GM12878 (cell line): ENCODE measurements around the gene PTPRF. TPM values are rescaled to one million over a fixed set of nuclear protein-coding genes. Genes with fewer than 3 reads are reported as not detected.

Experiments
- ATAC-seq: fragments of 200-7000 bp; cut with Tn5 transposase; 3 replicates; pipeline ENCODE4 v1.9.1; 2020; ENCODE audit warnings: mild to moderate bottlenecking, moderate library complexity
- BruUV-seq: library from RNA; stranded (reverse); fragments of 400-500 nt; replicated peaks from 2 replicates; lab custom pipeline; 2021; lab: Mats Ljungman, UMichigan
- CTCF ChIA-PET: fragments of 300-600 bp; sonication (Branson Sonifier 250); formaldehyde crosslinking; extraction: SDS; loops from one replicate; lab custom pipeline; 2021; ENCODE audit warnings: inconsistent platforms; lab: Yijun Ruan, JAX
- POLR2A ChIA-PET: fragments of 350-600 bp; formaldehyde crosslinking; extraction: SDS; loops from one replicate; lab custom pipeline; 2021; ENCODE audit warnings: inconsistent platforms; lab: Charles Lee
- RAD21 ChIA-PET: fragments of 300-600 bp; sonication (Branson Sonifier 250); formaldehyde crosslinking; loops from one replicate; lab custom pipeline; 2023; ENCODE audit warnings: antibody characterized with exemption; ENCODE audit not compliant: unreplicated experiment; lab: Charles Lee
- SMC1A ChIA-PET: fragments of 300-600 bp; sonication (Branson Sonifier 250); formaldehyde crosslinking; loops from one replicate; lab custom pipeline; 2023; ENCODE audit not compliant: unreplicated experiment, uncharacterized antibody; lab: Charles Lee
- DNase-seq: peaks from one replicate; pipeline ENCODE4 v3.0.0-alpha.2; 2011; ENCODE audit warnings: low read depth, low spot score
- FAIRE-seq: peaks from 3 replicates; lab custom pipeline; 2011; peaks lifted over from hg19 to GRCh38; lab: Jason Lieb, UNC
- H2AFZ ChIP-seq: 2 replicates; pipeline ENCODE4 v1.6.0; 2011; ENCODE audit warnings: low read depth, low read length, control low read depth; ENCODE audit not compliant: control insufficient read depth
- H3K27ac ChIP-seq: 2 replicates; pipeline ENCODE4 v1.5.1; 2011; ENCODE audit warnings: control low read depth; ENCODE audit not compliant: control insufficient read depth, insufficient read depth
- H3K27me3 ChIP-seq, 2 experiments: replicated peaks in 1 of 2; 2 replicates each; pipeline versions ENCODE4 v1.6.0 to v1.6.1; 2011; ENCODE audit warnings: low read length in 1 of 2; ENCODE audit not compliant: control insufficient read depth in 2 of 2, insufficient read depth in 2 of 2
- H3K36me3 ChIP-seq, 2 experiments: 2 replicates each; pipeline ENCODE4 v1.5.1; 2011; ENCODE audit warnings: low read length in 1 of 2; ENCODE audit not compliant: control insufficient read depth in 2 of 2, insufficient read depth in 2 of 2
- H3K4me1 ChIP-seq: 2 replicates; pipeline ENCODE4 v1.6.1; 2011; ENCODE audit warnings: mild to moderate bottlenecking, low read length, moderate library complexity, mixed read lengths; ENCODE audit not compliant: control insufficient read depth, insufficient read depth
- H3K4me2 ChIP-seq: 2 replicates; pipeline ENCODE4 v1.6.0; 2011; ENCODE audit warnings: control low read depth; ENCODE audit not compliant: control insufficient read depth, insufficient read depth
- H3K4me3 ChIP-seq: fragments of 200-600 bp; sonication (generic); 2 replicates; pipeline ENCODE4 v1.5.1; 2016
- H3K79me2 ChIP-seq: 2 replicates; pipeline ENCODE4 v1.6.0; 2011; ENCODE audit warnings: low read length; ENCODE audit not compliant: control insufficient read depth, insufficient read depth
- H3K9ac ChIP-seq: 2 replicates; pipeline ENCODE4 v1.8.0; 2011; ENCODE audit warnings: low read length, control low read depth, mixed read lengths; ENCODE audit not compliant: control insufficient read depth, insufficient read depth
- H3K9me3 ChIP-seq: replicated peaks from 3 replicates; pipeline ENCODE4 v1.5.1; 2011; ENCODE audit warnings: mild to moderate bottlenecking, low read length; ENCODE audit not compliant: control insufficient read depth, insufficient read depth
- H4K20me1 ChIP-seq: 2 replicates; pipeline ENCODE4 v1.6.0; 2011; ENCODE audit not compliant: control insufficient read depth, insufficient read depth
- ASH2L ChIP-seq: fragments of 300-600, 200-600 bp; sonication (generic); IDR thresholded peaks from 2 replicates; pipeline ENCODE4 v1.6.1; 2017; ENCODE audit warnings: low read depth, mild to moderate bottlenecking, borderline replicate concordance
- ATF3 ChIP-seq: IDR thresholded peaks from 2 replicates; pipeline ENCODE4 v1.6.1; 2011; ENCODE audit warnings: low read depth, mild to moderate bottlenecking, low read length, moderate library complexity, borderline replicate concordance; ENCODE audit errors: extremely low read depth
- EED ChIP-seq: sonication (generic); IDR thresholded peaks from 2 replicates; pipeline ENCODE4 v1.6.1; 2016; ENCODE audit warnings: antibody characterized with exemption, low read depth
- EZH2 ChIP-seq: IDR thresholded peaks from 2 replicates; pipeline ENCODE4 v1.6.1; 2012; ENCODE audit warnings: low read depth, mild to moderate bottlenecking, control low read depth, inconsistent platforms, low read length, borderline replicate concordance; ENCODE audit not compliant: control insufficient read depth
- LARP7 ChIP-seq: fragments of 450-650 bp; IDR thresholded peaks from 2 replicates; pipeline ENCODE4 v1.6.1; 2017; ENCODE audit warnings: mild to moderate bottlenecking
- MTA3 ChIP-seq: IDR thresholded peaks from 2 replicates; pipeline ENCODE4 v1.6.1; 2012; ENCODE audit warnings: low read length, inconsistent platforms, borderline replicate concordance
- NFIC ChIP-seq: IDR thresholded peaks from 2 replicates; pipeline ENCODE4 v1.6.1; 2012; ENCODE audit warnings: low read depth, mild to moderate bottlenecking, inconsistent platforms, low read length, moderate library complexity
- PAX5 ChIP-seq: IDR thresholded peaks from 2 replicates; pipeline ENCODE4 v1.6.1; 2011; ENCODE audit warnings: low read depth, low read length, borderline replicate concordance
- PKNOX1 ChIP-seq: fragments of 450-650 bp; IDR thresholded peaks from 2 replicates; pipeline ENCODE4 v1.6.1; 2016; ENCODE audit warnings: mild to moderate bottlenecking
- RFX5 ChIP-seq: IDR thresholded peaks from 2 replicates; pipeline ENCODE4 v1.6.1; 2011; ENCODE audit warnings: low read depth, low read length, improper control_type of control experiment
- STAT1 ChIP-seq: fragments of 450-650 bp; conservative IDR thresholded peaks from 2 replicates; pipeline ENCODE4 v1.6.1; 2014; ENCODE audit warnings: antibody characterized with exemption, mild to moderate bottlenecking
- SUPT20H ChIP-seq: IDR thresholded peaks from 2 replicates; pipeline ENCODE4 v1.6.1; 2011; ENCODE audit warnings: low read depth, mild to moderate bottlenecking, low read length, moderate library complexity, borderline replicate concordance; ENCODE audit not compliant: control insufficient read depth
- ZBED1 ChIP-seq: IDR thresholded peaks from 2 replicates; pipeline ENCODE4 v1.6.1; 2016; ENCODE audit warnings: borderline replicate concordance
- ZNF592 ChIP-seq: fragments of 450-650 bp; IDR thresholded peaks from 2 replicates; pipeline ENCODE4 v1.6.1; 2017; ENCODE audit warnings: mild to moderate bottlenecking, moderate library complexity
- in situ Hi-C: fragments of 300-500 bp; cut with MboI; formaldehyde crosslinking; loops from 9 replicates; pipeline ENCODE4 v1.14.3; 2018; ENCODE audit warnings: mixed read lengths
- intact Hi-C: fragments of 100-400 bp; cut with micrococcal nuclease; formaldehyde crosslinking; loops from one replicate; pipeline ENCODE4 v1.14.2; 2022; ENCODE audit not compliant: unreplicated experiment
- polyA plus RNA-seq, 11 experiments: library from polyadenylated mRNA; depleted of rRNA in 4 of 11; unstranded in 6 of 11; stranded (reverse) in 5 of 11; fragments of >200 nt; fragmentation: Nextera tagmentation in 4 of 11; fragmentation: Illumina TruSeq in 1 of 11; extraction: Ambion mirVana in 4 of 11; extraction: Trizol in 1 of 11; gene quantifications; 1 replicate in 1 of 11; 2 replicates in 10 of 11; pipeline versions ENCODE4 v1.2.1 to v1.2.3, GENCODE V29; 2011 to 2016; ENCODE audit warnings: inconsistent platforms in 2 of 11, missing spikeins in 2 of 11, low read depth in 1 of 11
- total RNA-seq, 4 experiments: library from RNA; depleted of rRNA in 3 of 4; stranded (reverse); fragments of >200 nt in 3 of 4; fragmentation: Illumina TruSeq in 1 of 4; extraction: Trizol in 1 of 4; gene quantifications; 2 replicates each; pipeline versions ENCODE4 v1.2.1 to v1.2.3, GENCODE V29; 2013 to 2021

PTPRF gene
- total and polyA plus RNA-seq, 10 of the 15 experiments (the other 5 are each of a cell fraction or from before 2014, with no cell fraction given), result 0.04 to 2.6 (median 0.32) TPM

- intact Hi-C loops, result no loop called here
- Histone ChIP-seq H3K79me2 (no peaks in the 10 kb centered on the region; the same call in 1 of the 2 replicates), H3K36me3 (peaks cover 37 to 62% of the 10 kb centered on the region in 2 experiments), H2AFZ (no peak overlapping the region), H3K27me3 (no peaks in the 10 kb centered on the region), H4K20me1 (no peaks in the 10 kb centered on the region), H3K4me3 (no peak overlapping the region), H3K9ac (no peak overlapping the region), H3K9me3 (no peaks in the 10 kb centered on the region), H3K27ac (no peak overlapping the region), H3K4me2 (no peak overlapping the region), H3K4me1 (peaks cover 14% of the 10 kb centered on the region)
- no TSS peak for BruUV-seq
- TF ChIP-seq ZNF592 (no peak), ZBED1 (no peak), ATF3 (no peak), STAT1 (no peak), MTA3 (no peak), PKNOX1 (no peak), EED (no peak), SUPT20H (no peak), RFX5 (no peak), LARP7 (no peak), ASH2L (no peak), NFIC (no peak), EZH2 (no peak), PAX5 (no peak)
- ChIA-PET CTCF (interaction anchor here (0.9 to 4.6 kb wide), 3 partner anchors 14 to 269 kb away, joined by 3 to 58 read pairs (median 4); partner anchors contain the start of gene KDM4A), POLR2A (interaction anchor here (1.0 kb wide), 1 partner anchor 13 kb away, joined by 3 read pairs; no protein-coding TSS in a partner anchor), RAD21 (interaction anchor here (5.5 kb wide), 1 partner anchor 13 kb away, joined by 39 read pairs; no protein-coding TSS in a partner anchor), SMC1A (interaction anchor here (0.8 to 4.6 kb wide), 4 partner anchors 12 to 382 kb away, joined by 3 to 34 read pairs (median 4); partner anchors contain the start of gene KDM4A)
- in situ Hi-C loops, result no loop called here
- DNase-seq (no peak), FAIRE-seq (no peak), ATAC-seq (no peak)
These were observed 135.9 kb downstream of the PTPRF start for GRCh38 chr1:43666608-43667007.
